Ishikawa (cell line): Measurements from ENCODE around the gene COQ5.

Experiments
- CEBPB ChIP-seq: IDR thresholded peaks from 2 replicates; pipeline ENCODE4 v1.6.1; 2012
- CREB1 ChIP-seq: IDR thresholded peaks from 2 replicates; pipeline ENCODE4 v1.6.1; 2012; ENCODE audit warnings: low read depth
- FOXM1 ChIP-seq: IDR thresholded peaks from 2 replicates; pipeline ENCODE4 v1.6.1; 2012; ENCODE audit warnings: low read depth, borderline replicate concordance
- NFIC ChIP-seq: IDR thresholded peaks from 2 replicates; pipeline ENCODE4 v1.6.1; 2012
- RAD21 ChIP-seq: IDR thresholded peaks from 2 replicates; pipeline ENCODE4 v1.6.1; 2012; ENCODE audit warnings: low read depth
- TAF1 ChIP-seq: IDR thresholded peaks from 2 replicates; pipeline ENCODE4 v1.6.1; 2012; ENCODE audit warnings: low read depth, mild to moderate bottlenecking
- TF ChIP-seq, protein P1 (sequence below): IDR thresholded peaks from 2 replicates; pipeline ENCODE4 v1.6.1; 2012
- TF ChIP-seq, protein P2 (sequence below): IDR thresholded peaks from 2 replicates; pipeline ENCODE4 v1.6.1; 2012; ENCODE audit warnings: low read depth, mild to moderate bottlenecking

DNA sequence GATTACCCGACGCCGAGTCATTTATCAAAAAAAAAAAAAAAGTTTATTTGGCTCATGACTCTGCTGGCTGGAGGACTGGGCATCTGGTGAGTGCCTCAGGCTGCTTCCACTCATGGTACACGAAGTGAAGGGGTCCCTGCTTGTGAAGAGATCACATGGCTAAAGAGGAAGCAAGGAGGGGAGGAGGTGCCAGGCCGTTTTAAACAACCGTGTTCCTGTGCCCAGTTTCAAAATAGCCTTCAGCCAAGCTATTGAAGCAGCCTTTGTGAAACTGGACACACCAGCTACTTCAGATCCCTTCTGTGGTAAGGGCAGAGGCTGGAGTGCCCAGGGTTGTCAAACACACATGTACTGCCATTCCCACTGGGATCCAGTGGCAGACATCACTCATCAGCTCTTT, 44.6 kb upstream of the COQ5 start:
- no peak for TF ChIP-seq CEBPB
- no peak for TF ChIP-seq TAF1
- TF ChIP-seq FOXM1 = no peak
- TF ChIP-seq CREB1 = no peak
- no peak for TF ChIP-seq RAD21
- TF ChIP-seq, protein P1, sequence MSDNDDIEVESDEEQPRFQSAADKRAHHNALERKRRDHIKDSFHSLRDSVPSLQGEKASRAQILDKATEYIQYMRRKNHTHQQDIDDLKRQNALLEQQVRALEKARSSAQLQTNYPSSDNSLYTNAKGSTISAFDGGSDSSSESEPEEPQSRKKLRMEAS = no peak
- TF ChIP-seq NFIC = no peak
- TF ChIP-seq, protein P2, sequence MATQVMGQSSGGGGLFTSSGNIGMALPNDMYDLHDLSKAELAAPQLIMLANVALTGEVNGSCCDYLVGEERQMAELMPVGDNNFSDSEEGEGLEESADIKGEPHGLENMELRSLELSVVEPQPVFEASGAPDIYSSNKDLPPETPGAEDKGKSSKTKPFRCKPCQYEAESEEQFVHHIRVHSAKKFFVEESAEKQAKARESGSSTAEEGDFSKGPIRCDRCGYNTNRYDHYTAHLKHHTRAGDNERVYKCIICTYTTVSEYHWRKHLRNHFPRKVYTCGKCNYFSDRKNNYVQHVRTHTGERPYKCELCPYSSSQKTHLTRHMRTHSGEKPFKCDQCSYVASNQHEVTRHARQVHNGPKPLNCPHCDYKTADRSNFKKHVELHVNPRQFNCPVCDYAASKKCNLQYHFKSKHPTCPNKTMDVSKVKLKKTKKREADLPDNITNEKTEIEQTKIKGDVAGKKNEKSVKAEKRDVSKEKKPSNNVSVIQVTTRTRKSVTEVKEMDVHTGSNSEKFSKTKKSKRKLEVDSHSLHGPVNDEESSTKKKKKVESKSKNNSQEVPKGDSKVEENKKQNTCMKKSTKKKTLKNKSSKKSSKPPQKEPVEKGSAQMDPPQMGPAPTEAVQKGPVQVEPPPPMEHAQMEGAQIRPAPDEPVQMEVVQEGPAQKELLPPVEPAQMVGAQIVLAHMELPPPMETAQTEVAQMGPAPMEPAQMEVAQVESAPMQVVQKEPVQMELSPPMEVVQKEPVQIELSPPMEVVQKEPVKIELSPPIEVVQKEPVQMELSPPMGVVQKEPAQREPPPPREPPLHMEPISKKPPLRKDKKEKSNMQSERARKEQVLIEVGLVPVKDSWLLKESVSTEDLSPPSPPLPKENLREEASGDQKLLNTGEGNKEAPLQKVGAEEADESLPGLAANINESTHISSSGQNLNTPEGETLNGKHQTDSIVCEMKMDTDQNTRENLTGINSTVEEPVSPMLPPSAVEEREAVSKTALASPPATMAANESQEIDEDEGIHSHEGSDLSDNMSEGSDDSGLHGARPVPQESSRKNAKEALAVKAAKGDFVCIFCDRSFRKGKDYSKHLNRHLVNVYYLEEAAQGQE = no peak
